HepG2 (cell line): ENCODE data around the gene R3HDM4. TPM values are rescaled to one million over a fixed set of nuclear protein-coding genes. Genes with fewer than 3 reads are reported as not detected.
A peak's percentile ranks its signal among the peaks of the same experiment; 100 is the strongest.

Experiments used
- CHD4 ChIP-seq: fragments of 200-600 bp; sonication (generic); IDR thresholded peaks from 2 replicates; pipeline ENCODE4 v1.7.0; 2017; ENCODE audit warnings: mild to moderate bottlenecking, low read length, borderline replicate concordance
- IRF9 ChIP-seq: sonication (generic); formaldehyde crosslinking; IDR thresholded peaks from 2 replicates; pipeline ENCODE4 v1.8.0; 2022; ENCODE audit warnings: missing genetic modification reagents, mild to moderate bottlenecking, borderline replicate concordance
- NR2F2 ChIP-seq: IDR thresholded peaks from 2 replicates; pipeline ENCODE4 v1.6.1; 2012; ENCODE audit warnings: low read depth, inconsistent platforms, borderline replicate concordance
- PATZ1 ChIP-seq: sonication (generic); formaldehyde crosslinking; IDR thresholded peaks from 2 replicates; pipeline ENCODE4 v1.4.0; 2020; ENCODE audit warnings: missing genetic modification reagents
- POGK ChIP-seq: sonication (generic); formaldehyde crosslinking; conservative IDR thresholded peaks from 2 replicates; pipeline ENCODE4 v1.8.0; 2022; ENCODE audit warnings: mild to moderate bottlenecking, moderate library complexity, missing genetic modification reagents
- PREB ChIP-seq: sonication (generic); formaldehyde crosslinking; IDR thresholded peaks from 2 replicates; pipeline ENCODE4 v1.4.0; 2020; ENCODE audit warnings: missing genetic modification reagents
- THRA ChIP-seq: sonication (generic); formaldehyde crosslinking; IDR thresholded peaks from 2 replicates; pipeline ENCODE4 v1.4.0; 2020; ENCODE audit warnings: missing genetic modification reagents, borderline replicate concordance
- XBP1 ChIP-seq: sonication (generic); formaldehyde crosslinking; IDR thresholded peaks from 2 replicates; pipeline ENCODE4 v1.5.0; 2020; ENCODE audit warnings: missing genetic modification reagents
- ZBTB4 ChIP-seq: sonication (generic); formaldehyde crosslinking; IDR thresholded peaks from 2 replicates; pipeline ENCODE4 v1.4.0; 2020; ENCODE audit warnings: missing genetic modification reagents, mild to moderate bottlenecking, borderline replicate concordance
- ZNF281 ChIP-seq: sonication (generic); formaldehyde crosslinking; IDR thresholded peaks from 2 replicates; pipeline ENCODE4 v1.4.0; 2020; ENCODE audit warnings: missing genetic modification reagents, borderline replicate concordance
- ZNF292 ChIP-seq: sonication (generic); formaldehyde crosslinking; IDR thresholded peaks from 2 replicates; pipeline ENCODE4 v1.8.1; 2022; ENCODE audit warnings: mild to moderate bottlenecking, low read depth, missing genetic modification reagents, borderline replicate concordance
- polyA plus RNA-seq, 8 experiments: library from polyadenylated mRNA; depleted of rRNA in 3 of 8; stranded (reverse) in 7 of 8; unstranded in 1 of 8; fragments of >200 nt; fragmentation: Illumina TruSeq in 4 of 8; extraction: Trizol in 4 of 8; gene quantifications; 2 replicates each; pipeline versions ENCODE4 v1.2.1 to v1.2.3, GENCODE V29; 2011 to 2016; ENCODE audit warnings: low read depth in 4 of 8, missing spikeins in 1 of 8, mixed read lengths in 1 of 8; ENCODE audit not compliant: insufficient read depth in 1 of 8
- total RNA-seq, 5 experiments: library from RNA; depleted of rRNA; stranded (reverse); fragments of >200 nt; fragmentation: Illumina TruSeq; extraction: Trizol; gene quantifications; 2 replicates each; pipeline ENCODE4 v1.2.3, GENCODE V29; 2016; ENCODE audit warnings: low read depth in 1 of 5

R3HDM4 gene
- total and polyA plus RNA-seq, 2 of the 13 experiments (the other 11 are each of a cell fraction or from before 2014, with no cell fraction given) = 26.2 to 26.9 TPM

GRCh38 chr19:928471-929202 lies 15.6 kb upstream of the R3HDM4 start (continued):
- TF ChIP-seq PATZ1 (CRISPR knock-in tag) (0 out of 2 replicates have a peak, but pooled peaks have one; percentile 27), THRA (no peak), XBP1 (CRISPR knock-in tag) (no peak), ZNF281 (CRISPR knock-in tag) (0 out of 2 replicates have a peak, but pooled peaks have one; percentile 13), PREB (no peak), CHD4 (no peak), IRF9 (no peak; the same call in 1 of the 2 replicates), ZNF292 (CRISPR knock-in tag) (no peak), ZBTB4 (CRISPR knock-in tag) (no peak), NR2F2 (peak; percentile 6; the same call in 1 of the 2 replicates), POGK (CRISPR knock-in tag) (no peak)
